ENCODE measurements around the gene NUP37. TPM values are rescaled to one million over a fixed set of nuclear protein-coding genes. Genes with fewer than 3 reads are reported as not detected.

Gene NUP37
- total and polyA plus RNA-seq, 2 experiments from 2014 or later: 68.7 to 79.4 TPM

DNA sequence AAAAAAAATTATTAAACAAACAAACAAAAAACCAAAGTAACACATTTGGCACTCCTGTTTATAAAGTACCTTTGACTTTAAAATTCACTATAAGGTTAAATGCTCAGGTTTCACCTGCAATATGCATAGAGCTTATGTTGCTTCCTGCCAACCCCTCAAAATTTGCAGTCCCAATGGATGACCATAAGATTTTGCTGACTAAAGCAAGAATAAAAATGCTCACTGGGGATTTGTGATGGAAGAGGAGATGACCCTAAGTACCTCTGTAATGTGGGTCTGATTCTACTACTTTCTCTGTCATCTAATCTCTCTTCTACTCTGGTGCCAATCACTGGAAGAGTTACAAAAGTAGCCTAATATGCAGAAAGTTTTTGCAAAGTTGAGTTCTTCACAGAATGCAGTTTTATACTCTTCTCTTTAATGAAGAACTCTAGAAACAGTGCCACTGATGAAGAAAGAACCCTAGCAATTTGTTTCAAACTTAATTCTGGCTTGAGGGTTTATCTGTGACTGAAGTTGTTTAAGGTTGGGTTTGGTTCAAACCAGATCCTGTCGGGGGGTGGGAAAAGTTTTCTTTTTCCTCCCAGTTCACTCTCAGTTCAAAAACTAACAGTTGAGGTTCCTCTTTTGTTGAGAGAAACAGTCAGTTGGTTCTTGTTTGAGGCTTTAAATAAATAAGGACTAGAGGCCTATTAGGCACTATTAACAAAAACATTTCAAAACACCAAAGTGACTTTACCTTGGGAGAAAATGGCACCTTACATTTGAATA is 69.1 kb downstream of the NUP37 start (continued):
- TF ChIP-seq, protein P1, sequence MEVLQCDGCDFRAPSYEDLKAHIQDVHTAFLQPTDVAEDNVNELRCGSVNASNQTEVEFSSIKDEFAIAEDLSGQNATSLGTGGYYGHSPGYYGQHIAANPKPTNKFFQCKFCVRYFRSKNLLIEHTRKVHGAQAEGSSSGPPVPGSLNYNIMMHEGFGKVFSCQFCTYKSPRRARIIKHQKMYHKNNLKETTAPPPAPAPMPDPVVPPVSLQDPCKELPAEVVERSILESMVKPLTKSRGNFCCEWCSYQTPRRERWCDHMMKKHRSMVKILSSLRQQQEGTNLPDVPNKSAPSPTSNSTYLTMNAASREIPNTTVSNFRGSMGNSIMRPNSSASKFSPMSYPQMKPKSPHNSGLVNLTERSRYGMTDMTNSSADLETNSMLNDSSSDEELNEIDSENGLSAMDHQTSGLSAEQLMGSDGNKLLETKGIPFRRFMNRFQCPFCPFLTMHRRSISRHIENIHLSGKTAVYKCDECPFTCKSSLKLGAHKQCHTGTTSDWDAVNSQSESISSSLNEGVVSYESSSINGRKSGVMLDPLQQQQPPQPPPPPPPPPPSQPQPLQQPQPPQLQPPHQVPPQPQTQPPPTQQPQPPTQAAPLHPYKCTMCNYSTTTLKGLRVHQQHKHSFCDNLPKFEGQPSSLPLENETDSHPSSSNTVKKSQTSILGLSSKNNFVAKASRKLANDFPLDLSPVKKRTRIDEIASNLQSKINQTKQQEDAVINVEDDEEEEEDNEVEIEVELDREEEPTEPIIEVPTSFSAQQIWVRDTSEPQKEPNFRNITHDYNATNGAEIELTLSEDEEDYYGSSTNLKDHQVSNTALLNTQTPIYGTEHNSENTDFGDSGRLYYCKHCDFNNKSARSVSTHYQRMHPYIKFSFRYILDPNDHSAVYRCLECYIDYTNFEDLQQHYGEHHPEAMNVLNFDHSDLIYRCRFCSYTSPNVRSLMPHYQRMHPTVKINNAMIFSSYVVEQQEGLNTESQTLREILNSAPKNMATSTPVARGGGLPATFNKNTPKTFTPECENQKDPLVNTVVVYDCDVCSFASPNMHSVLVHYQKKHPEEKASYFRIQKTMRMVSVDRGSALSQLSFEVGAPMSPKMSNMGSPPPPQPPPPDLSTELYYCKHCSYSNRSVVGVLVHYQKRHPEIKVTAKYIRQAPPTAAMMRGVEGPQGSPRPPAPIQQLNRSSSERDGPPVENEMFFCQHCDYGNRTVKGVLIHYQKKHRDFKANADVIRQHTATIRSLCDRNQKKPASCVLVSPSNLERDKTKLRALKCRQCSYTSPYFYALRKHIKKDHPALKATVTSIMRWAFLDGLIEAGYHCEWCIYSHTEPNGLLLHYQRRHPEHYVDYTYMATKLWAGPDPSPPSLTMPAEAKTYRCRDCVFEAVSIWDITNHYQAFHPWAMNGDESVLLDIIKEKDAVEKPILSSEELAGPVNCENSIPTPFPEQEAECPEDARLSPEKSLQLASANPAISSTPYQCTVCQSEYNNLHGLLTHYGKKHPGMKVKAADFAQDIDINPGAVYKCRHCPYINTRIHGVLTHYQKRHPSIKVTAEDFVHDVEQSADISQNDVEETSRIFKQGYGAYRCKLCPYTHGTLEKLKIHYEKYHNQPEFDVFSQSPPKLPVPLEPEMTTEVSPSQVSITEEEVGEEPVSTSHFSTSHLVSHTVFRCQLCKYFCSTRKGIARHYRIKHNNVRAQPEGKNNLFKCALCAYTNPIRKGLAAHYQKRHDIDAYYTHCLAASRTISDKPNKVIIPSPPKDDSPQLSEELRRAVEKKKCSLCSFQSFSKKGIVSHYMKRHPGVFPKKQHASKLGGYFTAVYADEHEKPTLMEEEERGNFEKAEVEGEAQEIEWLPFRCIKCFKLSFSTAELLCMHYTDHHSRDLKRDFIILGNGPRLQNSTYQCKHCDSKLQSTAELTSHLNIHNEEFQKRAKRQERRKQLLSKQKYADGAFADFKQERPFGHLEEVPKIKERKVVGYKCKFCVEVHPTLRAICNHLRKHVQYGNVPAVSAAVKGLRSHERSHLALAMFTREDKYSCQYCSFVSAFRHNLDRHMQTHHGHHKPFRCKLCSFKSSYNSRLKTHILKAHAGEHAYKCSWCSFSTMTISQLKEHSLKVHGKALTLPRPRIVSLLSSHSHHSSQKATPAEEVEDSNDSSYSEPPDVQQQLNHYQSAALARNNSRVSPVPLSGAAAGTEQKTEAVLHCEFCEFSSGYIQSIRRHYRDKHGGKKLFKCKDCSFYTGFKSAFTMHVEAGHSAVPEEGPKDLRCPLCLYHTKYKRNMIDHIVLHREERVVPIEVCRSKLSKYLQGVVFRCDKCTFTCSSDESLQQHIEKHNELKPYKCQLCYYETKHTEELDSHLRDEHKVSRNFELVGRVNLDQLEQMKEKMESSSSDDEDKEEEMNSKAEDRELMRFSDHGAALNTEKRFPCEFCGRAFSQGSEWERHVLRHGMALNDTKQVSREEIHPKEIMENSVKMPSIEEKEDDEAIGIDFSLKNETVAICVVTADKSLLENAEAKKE (CRISPR knock-in tag; IDR thresholded peaks at IDR 0.05): no peak
- TF ChIP-seq ZNF331 (CRISPR knock-in tag; IDR thresholded peaks at IDR 0.05; ENCODE audit: low read depth): no peak
- TF ChIP-seq, protein P2, sequence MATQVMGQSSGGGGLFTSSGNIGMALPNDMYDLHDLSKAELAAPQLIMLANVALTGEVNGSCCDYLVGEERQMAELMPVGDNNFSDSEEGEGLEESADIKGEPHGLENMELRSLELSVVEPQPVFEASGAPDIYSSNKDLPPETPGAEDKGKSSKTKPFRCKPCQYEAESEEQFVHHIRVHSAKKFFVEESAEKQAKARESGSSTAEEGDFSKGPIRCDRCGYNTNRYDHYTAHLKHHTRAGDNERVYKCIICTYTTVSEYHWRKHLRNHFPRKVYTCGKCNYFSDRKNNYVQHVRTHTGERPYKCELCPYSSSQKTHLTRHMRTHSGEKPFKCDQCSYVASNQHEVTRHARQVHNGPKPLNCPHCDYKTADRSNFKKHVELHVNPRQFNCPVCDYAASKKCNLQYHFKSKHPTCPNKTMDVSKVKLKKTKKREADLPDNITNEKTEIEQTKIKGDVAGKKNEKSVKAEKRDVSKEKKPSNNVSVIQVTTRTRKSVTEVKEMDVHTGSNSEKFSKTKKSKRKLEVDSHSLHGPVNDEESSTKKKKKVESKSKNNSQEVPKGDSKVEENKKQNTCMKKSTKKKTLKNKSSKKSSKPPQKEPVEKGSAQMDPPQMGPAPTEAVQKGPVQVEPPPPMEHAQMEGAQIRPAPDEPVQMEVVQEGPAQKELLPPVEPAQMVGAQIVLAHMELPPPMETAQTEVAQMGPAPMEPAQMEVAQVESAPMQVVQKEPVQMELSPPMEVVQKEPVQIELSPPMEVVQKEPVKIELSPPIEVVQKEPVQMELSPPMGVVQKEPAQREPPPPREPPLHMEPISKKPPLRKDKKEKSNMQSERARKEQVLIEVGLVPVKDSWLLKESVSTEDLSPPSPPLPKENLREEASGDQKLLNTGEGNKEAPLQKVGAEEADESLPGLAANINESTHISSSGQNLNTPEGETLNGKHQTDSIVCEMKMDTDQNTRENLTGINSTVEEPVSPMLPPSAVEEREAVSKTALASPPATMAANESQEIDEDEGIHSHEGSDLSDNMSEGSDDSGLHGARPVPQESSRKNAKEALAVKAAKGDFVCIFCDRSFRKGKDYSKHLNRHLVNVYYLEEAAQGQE (IDR thresholded peaks at IDR 0.05; ENCODE audit: unreplicated experiment): no peak

DNA sequence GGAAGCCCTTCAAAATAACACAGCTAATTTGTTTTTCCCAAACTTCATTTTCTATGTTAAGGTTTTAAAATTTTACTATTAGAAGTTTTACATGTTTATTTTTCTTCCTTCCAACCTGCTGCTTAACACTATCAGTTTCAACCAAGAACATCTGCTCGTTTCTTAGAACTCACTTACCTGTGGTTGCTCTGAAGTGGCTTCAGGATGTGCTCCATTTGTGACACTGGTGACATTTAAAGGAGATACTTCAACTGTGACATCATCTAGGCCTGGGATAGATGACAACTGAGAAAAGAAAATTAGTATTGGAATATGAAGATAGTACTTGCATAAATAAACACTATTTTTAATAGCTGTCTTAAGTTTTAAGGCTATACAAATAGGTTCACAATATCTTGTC is 76.0 kb downstream of the NUP37 start:
- no peaks in the 10 kb centered on the region for H3K36me3 Mint-ChIP-seq (ENCODE audit: low read depth)
- H3K9me3 Mint-ChIP-seq: no peaks in the 10 kb centered on the region
- no peaks in the 10 kb centered on the region for H3K79me2 ChIP-seq (replicated peaks; ENCODE audit: insufficient read depth)
- no peak overlapping the region for H3K27ac ChIP-seq (ENCODE audit: low read depth)
- no peak for ATAC-seq
- no peaks in the 10 kb centered on the region for H3K4me1 Mint-ChIP-seq
- no peaks in the 10 kb centered on the region for H3K27me3 Mint-ChIP-seq (ENCODE audit: insufficient read depth, low read depth, poor library complexity)
- no peak for DNase-seq (ENCODE audit: low spot score)
- no peaks in the 10 kb centered on the region for H3K4me1 ChIP-seq (ENCODE audit: insufficient read depth)
- no peak overlapping the region for H3K4me2 ChIP-seq
- H3K4me3 Mint-ChIP-seq: no peak overlapping the region
- H3K9me2 ChIP-seq (ENCODE audit: insufficient read depth): no peaks in the 10 kb centered on the region
- no peaks in the 10 kb centered on the region for H3K36me3 ChIP-seq (ENCODE audit: insufficient read depth)
- H3F3A ChIP-seq (replicated peaks; ENCODE audit: low read depth): no peaks in the 10 kb centered on the region
- no peak overlapping the region for H3K27ac Mint-ChIP-seq
- no peaks in the 10 kb centered on the region for H4K20me1 ChIP-seq (replicated peaks; ENCODE audit: insufficient read depth)
- no peak overlapping the region for H3K4me3 ChIP-seq
- no peak overlapping the region for H2AFZ ChIP-seq
- no peaks in the 10 kb centered on the region for H3K27me3 ChIP-seq (ENCODE audit: insufficient read depth)
- TF ChIP-seq CREB1 (CRISPR knock-in tag; IDR thresholded peaks at IDR 0.05; ENCODE audit: low read depth) (no peak), STAT1 (IDR thresholded peaks at IDR 0.05; ENCODE audit: unreplicated experiment) (no peak), ZNF114 (CRISPR knock-in tag; IDR thresholded peaks at IDR 0.05) (no peak), EZH2 (IDR thresholded peaks at IDR 0.05; ENCODE audit: low read depth, unreplicated experiment) (no peak), NANOG (IDR thresholded peaks at IDR 0.05; ENCODE audit: borderline replicate concordance) (no peak)
- TF ChIP-seq, protein P3, sequence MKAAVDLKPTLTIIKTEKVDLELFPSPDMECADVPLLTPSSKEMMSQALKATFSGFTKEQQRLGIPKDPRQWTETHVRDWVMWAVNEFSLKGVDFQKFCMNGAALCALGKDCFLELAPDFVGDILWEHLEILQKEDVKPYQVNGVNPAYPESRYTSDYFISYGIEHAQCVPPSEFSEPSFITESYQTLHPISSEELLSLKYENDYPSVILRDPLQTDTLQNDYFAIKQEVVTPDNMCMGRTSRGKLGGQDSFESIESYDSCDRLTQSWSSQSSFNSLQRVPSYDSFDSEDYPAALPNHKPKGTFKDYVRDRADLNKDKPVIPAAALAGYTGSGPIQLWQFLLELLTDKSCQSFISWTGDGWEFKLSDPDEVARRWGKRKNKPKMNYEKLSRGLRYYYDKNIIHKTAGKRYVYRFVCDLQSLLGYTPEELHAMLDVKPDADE (IDR thresholded peaks at IDR 0.05): no peak
- TF ChIP-seq, protein P4, sequence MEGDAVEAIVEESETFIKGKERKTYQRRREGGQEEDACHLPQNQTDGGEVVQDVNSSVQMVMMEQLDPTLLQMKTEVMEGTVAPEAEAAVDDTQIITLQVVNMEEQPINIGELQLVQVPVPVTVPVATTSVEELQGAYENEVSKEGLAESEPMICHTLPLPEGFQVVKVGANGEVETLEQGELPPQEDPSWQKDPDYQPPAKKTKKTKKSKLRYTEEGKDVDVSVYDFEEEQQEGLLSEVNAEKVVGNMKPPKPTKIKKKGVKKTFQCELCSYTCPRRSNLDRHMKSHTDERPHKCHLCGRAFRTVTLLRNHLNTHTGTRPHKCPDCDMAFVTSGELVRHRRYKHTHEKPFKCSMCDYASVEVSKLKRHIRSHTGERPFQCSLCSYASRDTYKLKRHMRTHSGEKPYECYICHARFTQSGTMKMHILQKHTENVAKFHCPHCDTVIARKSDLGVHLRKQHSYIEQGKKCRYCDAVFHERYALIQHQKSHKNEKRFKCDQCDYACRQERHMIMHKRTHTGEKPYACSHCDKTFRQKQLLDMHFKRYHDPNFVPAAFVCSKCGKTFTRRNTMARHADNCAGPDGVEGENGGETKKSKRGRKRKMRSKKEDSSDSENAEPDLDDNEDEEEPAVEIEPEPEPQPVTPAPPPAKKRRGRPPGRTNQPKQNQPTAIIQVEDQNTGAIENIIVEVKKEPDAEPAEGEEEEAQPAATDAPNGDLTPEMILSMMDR (conservative IDR thresholded peaks at IDR 0.05; ENCODE audit: low read depth in 2 of 2): no peak
